ENCODE data around the gene AKIP1.
A peak's percentile ranks its signal among the peaks of the same experiment; 100 is the strongest.
"Not testable (repeated sequence)": the region's sequence is repeated elsewhere in the genome, so short reads cannot be mapped to it uniquely, and the experiment has no call there.

The AKIP1 gene

DNA sequence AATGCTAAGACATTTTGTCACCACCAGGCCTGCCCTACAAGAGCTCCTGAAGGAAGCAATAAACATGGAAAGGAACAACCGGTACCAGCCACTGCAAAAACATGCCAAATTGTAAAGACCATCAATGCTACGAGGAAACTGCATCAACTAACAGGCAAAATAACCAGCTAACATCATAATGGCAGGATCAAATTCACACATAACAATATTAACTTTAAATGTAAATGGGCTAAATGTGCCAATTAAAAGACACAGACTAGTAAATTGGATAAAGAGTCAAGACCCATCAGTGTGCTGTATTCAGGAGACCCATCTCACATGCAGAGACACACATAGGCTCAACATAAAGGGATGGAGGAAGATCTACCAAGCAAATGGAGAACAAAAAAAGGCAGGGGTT is 19.8 kb upstream of the AKIP1 start:
- not testable (repeated sequence) for H3K4me1 ChIP-seq (ENCODE audit: insufficient read depth, low read length); H3K9me3 ChIP-seq (ENCODE audit: low read length); H3K27me3 ChIP-seq (ENCODE audit: insufficient read depth, low read length); H3K36me3 ChIP-seq (ENCODE audit: insufficient read depth, low read length); H3K4me3 ChIP-seq (ENCODE audit: low read length); H2AFZ ChIP-seq (ENCODE audit: low read depth, low read length)

DNA sequence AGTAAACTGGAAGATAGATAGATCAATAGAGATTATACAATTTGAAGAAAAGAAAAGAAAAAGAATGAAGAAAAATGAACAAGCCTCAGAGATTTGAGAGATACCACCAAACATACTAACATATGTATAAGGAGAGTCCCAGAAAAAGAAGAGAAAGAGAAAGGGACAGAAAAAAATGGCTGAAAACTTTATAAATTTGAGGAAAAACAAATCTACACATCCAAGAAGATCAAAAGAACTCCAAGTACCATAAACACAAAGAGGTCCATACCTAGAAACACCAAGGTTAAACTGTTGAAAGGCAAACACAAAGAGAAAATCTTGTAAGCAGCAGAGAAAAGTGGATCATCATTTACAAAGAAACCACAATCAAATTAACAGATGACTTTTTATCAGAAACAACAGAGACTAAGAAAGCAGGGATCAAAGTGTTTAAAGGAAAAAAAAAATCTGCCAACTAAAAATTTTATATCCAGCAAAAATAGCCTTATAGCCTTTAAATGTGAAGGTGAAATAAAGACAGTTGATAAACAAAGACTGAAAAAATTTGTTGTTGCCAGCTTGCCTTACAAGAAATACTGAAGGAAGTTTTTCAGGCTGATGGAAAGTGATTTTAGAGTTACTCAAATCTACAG is 11.8 kb upstream of the AKIP1 start:
- H3K27me3 ChIP-seq (ENCODE audit: insufficient read depth, low read length) = no peaks in the 10 kb centered on the region
- H2AFZ ChIP-seq (ENCODE audit: low read depth, low read length) = no peak overlapping the region
- H3K9me3 ChIP-seq (ENCODE audit: low read length) = peaks cover 2% of the 10 kb centered on the region

DNA sequence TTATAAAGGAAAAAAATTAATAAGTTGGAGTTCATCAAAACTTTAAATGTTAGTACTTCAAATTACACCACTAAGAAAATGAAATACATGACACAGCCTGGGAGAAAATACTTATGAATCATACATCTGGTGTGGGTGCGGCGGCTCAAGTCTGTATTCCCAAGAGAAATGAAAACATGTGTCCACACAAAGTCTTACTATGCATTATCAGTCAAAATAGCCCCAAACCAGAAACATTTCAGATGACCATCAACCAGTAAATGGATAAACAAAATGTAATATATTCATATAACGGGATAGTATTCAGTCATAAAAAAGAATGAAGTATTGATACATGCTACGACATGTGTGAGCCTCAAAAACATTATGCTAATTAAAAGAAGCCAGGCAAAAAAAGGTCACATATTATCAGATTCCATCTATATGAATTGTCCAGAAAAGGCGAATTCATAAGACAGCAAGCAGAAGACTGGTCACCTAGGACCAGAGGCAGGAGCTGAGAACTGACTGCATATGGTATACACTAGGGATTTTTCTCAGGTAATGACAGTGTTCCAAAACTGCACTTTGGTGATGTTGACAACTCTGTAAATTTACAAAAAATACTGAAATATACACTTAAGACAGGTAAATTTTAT is 5.3 kb upstream of the AKIP1 start:
- Histone ChIP-seq H3K36me3 (ENCODE audit: insufficient read depth, low read length) (no peaks in the 10 kb centered on the region), H3K9me3 (ENCODE audit: low read length) (no peaks in the 10 kb centered on the region), H3K27me3 (ENCODE audit: insufficient read depth, low read length) (no peaks in the 10 kb centered on the region), H3K4me1 (ENCODE audit: insufficient read depth, low read length) (peaks cover 5% of the 10 kb centered on the region), H3K4me3 (ENCODE audit: low read length) (no peak overlapping the region), H2AFZ (ENCODE audit: low read depth, low read length) (no peak overlapping the region)

More for the DNA sequence above, 11.8 kb upstream of the AKIP1 start:
- H3K36me3 ChIP-seq (ENCODE audit: insufficient read depth, low read length) = no peaks in the 10 kb centered on the region
- no peak overlapping the region for H3K4me3 ChIP-seq (ENCODE audit: low read length)
- no peaks in the 10 kb centered on the region for H3K4me1 ChIP-seq (ENCODE audit: insufficient read depth, low read length)

DNA sequence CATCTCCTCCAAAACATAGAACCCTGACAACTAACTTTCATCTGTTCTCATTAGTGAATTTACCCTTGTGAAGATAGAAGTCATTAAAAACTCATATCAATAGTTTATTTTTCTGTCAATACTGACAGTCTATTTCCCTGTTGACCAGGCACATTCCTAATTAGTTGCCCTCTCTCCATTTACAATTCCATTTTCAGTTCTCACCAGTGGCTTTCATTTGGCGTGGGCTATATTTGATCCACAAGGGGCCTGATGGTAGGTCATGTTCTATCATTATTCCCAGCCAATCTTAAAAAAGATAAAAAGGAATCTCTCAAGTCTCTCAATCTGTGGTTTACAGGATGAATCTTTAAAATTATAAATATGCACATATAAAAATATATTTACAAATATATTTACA is 3.9 kb upstream of the AKIP1 start:
- no peak overlapping the region for H3K4me3 ChIP-seq (ENCODE audit: low read length)
- H3K36me3 ChIP-seq (ENCODE audit: insufficient read depth, low read length) = no peaks in the 10 kb centered on the region
- no peaks in the 10 kb centered on the region for H3K27me3 ChIP-seq (ENCODE audit: insufficient read depth, low read length)
- no peaks in the 10 kb centered on the region for H3K9me3 ChIP-seq (ENCODE audit: low read length)
- H2AFZ ChIP-seq (ENCODE audit: low read depth, low read length) = no peak overlapping the region
- H3K4me1 ChIP-seq (ENCODE audit: insufficient read depth, low read length) = peaks cover 6% of the 10 kb centered on the region

DNA sequence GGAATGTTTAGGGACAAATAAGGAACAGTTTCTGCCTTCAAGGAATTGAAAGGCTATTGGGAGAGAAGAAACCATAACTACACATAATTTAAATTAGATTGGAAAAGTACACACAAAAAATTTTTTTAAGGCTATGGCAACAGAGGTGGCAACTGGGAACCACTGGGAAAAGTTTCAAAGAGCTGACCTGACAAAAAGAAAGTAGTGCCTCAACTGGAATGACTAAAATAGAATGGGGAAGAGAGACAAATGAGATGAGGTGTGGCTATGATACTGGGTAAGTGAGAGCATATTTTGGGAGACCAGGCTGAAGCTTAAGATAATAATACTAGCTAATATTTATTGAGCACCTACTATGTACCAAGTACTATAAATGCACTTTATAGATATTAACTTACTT is 2.9 kb upstream of the AKIP1 start:
- no peaks in the 10 kb centered on the region for H3K36me3 ChIP-seq (ENCODE audit: insufficient read depth, low read length)
- H2AFZ ChIP-seq (ENCODE audit: low read depth, low read length) = no peak overlapping the region
- no peaks in the 10 kb centered on the region for H3K9me3 ChIP-seq (ENCODE audit: low read length)
- H3K4me3 ChIP-seq (ENCODE audit: low read length) = no peak overlapping the region
- peaks cover 10% of the 10 kb centered on the region for H3K4me1 ChIP-seq (ENCODE audit: insufficient read depth, low read length)
- no peaks in the 10 kb centered on the region for H3K27me3 ChIP-seq (ENCODE audit: insufficient read depth, low read length)

DNA sequence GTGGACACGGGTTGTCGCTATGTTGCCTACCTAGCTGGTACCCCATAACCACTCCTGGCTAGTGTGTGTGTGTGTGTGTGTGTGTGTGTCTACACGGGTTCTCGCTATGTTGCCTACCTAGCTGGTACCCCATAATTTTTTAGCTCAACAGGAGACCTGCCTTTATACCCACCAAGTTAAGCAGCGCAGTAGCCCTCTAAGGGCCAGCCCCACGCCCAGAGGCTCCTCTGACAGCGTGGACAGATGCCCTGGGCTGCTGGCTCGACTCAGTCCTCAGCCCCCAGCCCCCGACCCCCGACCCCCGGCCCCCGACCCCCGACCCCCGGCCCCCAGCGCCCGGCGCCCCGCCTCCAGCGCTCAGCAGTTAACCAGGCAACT is 351 bp upstream of the AKIP1 start:
- Histone ChIP-seq H2AFZ (ENCODE audit: low read depth, low read length) (peak overlapping the region; percentile 68), H3K27me3 (ENCODE audit: insufficient read depth, low read length) (no peaks in the 10 kb centered on the region), H3K9me3 (ENCODE audit: low read length) (no peaks in the 10 kb centered on the region), H3K36me3 (ENCODE audit: insufficient read depth, low read length) (peaks cover 4% of the 10 kb centered on the region), H3K4me3 (ENCODE audit: low read length) (peak overlapping the region; percentile 86), H3K4me1 (ENCODE audit: insufficient read depth, low read length) (peaks cover 10% of the 10 kb centered on the region)

DNA sequence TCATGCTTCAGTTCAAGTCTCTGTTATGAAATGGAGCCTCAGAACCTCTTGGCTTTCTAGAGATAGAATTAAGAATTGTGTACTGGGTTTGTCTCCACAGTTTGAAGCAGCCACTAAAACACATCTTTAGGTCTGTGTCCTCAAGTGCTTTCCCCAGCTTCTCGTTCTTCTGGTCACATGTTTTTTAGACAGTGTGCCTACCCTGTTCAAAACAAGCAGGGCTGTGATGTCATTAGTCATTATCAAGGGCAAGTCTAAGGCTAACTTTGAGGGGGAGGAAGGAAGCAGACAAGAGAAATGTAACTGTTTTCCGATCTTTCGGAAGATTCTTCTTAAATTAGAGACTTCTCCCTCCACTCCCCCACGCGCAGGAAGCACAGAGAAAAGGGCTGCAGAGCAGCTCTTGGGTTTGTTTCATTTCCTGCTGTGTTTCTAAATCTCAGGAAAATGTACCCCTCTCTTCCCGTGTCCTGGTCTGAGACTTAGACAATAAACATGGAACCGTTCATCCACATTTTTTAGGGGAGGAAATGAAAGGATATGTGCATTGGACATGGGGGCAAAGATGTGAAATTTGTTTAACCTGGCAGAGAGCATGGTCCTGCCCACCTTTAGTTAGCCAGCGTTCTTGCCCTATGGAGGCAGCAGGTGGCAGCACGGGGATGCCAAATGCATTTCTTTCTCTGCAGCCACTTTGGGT is 3.1 kb downstream of the AKIP1 start:
- H3K9me3 ChIP-seq (ENCODE audit: low read length) = no peaks in the 10 kb centered on the region
- H3K27me3 ChIP-seq (ENCODE audit: insufficient read depth, low read length) = no peaks in the 10 kb centered on the region
- peaks cover 27% of the 10 kb centered on the region for H3K36me3 ChIP-seq (ENCODE audit: insufficient read depth, low read length)
- H3K4me3 ChIP-seq (ENCODE audit: low read length) = no peak overlapping the region
- no peak overlapping the region for H2AFZ ChIP-seq (ENCODE audit: low read depth, low read length)
- H3K4me1 ChIP-seq (ENCODE audit: insufficient read depth, low read length) = peaks cover 15% of the 10 kb centered on the region

DNA sequence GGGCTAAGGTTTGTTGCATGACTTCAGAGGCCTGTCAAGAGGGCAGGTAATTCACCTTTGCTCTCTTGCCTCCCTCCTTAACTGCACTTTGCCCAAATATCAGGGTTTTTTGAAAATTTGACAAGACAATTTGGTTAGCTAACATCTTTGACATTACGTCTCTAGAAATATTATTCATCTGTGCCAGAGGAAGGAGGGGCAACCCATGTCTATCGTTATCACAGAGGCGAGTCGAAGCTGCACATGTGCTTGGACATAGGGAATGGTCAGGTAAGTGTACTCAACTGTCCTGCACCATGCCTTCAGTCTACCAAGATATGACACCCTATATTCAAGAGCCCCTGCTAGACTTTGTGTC is 3.7 kb downstream of the AKIP1 start:
- Histone ChIP-seq H3K36me3 (ENCODE audit: insufficient read depth, low read length) (peaks cover 30% of the 10 kb centered on the region), H3K4me1 (ENCODE audit: insufficient read depth, low read length) (peaks cover 15% of the 10 kb centered on the region), H2AFZ (ENCODE audit: low read depth, low read length) (no peak overlapping the region), H3K27me3 (ENCODE audit: insufficient read depth, low read length) (no peaks in the 10 kb centered on the region), H3K9me3 (ENCODE audit: low read length) (no peaks in the 10 kb centered on the region), H3K4me3 (ENCODE audit: low read length) (no peak overlapping the region)

DNA sequence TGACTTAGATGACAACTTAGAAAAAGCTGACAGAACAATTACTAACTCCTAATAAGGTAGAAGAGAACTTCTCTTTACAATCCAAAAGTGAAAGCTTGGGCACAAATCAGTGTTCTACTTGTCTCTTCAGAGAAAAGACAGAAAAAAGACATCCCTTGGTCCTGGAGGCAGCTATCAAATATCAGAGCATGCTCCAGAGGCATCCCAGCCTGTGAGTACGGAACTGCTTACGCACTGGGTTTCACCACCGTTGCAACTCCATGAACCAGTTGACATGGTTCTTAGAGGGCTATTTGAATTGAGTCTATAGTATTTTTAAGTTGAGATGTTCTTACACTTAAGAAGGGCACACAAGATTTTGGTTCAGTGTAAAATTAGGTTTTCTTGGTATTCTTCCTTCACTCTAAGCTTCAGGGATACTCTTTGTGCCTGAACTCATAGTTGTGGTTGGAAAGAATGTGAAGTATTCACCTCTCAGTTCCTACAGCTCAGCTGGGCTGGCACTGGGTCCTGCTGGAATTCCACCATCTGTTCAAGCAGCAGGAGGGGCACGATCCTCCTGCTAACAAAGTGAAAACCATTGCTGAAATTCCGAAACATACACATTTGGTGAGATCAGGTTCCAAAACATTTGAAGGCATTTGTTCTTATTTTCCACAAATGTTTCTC is 6.3 kb downstream of the AKIP1 start:
- Histone ChIP-seq H3K36me3 (ENCODE audit: insufficient read depth, low read length) (peaks cover 47% of the 10 kb centered on the region), H3K4me3 (ENCODE audit: low read length) (no peak overlapping the region), H3K9me3 (ENCODE audit: low read length) (no peaks in the 10 kb centered on the region)

DNA sequence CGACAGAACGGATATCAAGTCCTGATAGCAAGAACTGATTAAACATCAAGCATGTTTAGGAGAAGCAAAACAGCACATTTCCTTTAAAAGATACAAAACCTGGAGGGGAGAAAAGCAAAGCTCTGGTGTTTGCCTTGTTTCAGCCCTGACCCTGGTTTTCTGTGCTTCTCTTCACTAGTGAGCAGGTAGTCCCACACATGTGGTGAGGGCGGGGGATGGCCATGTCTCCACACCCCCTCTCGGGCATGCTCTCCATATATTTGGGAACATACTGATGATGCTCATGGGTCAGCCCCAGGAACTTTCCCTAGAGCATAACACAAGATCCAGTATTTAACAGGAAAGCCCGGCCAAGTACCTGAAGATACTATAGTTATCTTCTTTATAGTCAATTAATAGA is 11.7 kb downstream of the AKIP1 start:
- Histone ChIP-seq H3K4me3 (ENCODE audit: low read length) (no peak overlapping the region), H2AFZ (ENCODE audit: low read depth, low read length) (no peak overlapping the region), H3K9me3 (ENCODE audit: low read length) (no peaks in the 10 kb centered on the region), H3K4me1 (ENCODE audit: insufficient read depth, low read length) (no peaks in the 10 kb centered on the region), H3K36me3 (ENCODE audit: insufficient read depth, low read length) (peaks cover 38% of the 10 kb centered on the region), H3K27me3 (ENCODE audit: insufficient read depth, low read length) (no peaks in the 10 kb centered on the region)

More for the DNA sequence above, 6.3 kb downstream of the AKIP1 start:
- H3K27me3 ChIP-seq (ENCODE audit: insufficient read depth, low read length) = no peaks in the 10 kb centered on the region
- H3K4me1 ChIP-seq (ENCODE audit: insufficient read depth, low read length) = peaks cover 7% of the 10 kb centered on the region
- H2AFZ ChIP-seq (ENCODE audit: low read depth, low read length) = no peak overlapping the region

DNA sequence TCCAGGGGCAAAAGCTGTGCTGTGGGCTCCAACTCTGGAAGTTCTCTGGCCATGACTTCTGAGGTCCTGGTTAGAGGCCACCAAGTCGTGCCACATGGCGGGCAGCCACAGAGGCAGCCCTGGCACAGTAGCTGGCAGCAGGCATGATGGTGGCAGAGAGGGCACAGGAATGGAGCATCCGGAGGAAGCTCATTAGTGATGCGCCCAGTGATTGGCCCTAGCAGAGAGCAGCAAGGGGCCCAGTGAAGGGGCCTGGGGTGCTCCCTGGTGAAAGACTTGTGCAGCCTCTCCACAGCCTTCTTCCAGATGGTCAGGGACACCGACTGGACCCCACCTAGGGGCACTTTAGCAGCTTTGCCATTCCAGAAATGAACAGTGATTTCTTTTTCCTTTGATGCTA is 14.7 kb downstream of the AKIP1 start:
- no peaks in the 10 kb centered on the region for H3K9me3 ChIP-seq (ENCODE audit: low read length)

DNA sequence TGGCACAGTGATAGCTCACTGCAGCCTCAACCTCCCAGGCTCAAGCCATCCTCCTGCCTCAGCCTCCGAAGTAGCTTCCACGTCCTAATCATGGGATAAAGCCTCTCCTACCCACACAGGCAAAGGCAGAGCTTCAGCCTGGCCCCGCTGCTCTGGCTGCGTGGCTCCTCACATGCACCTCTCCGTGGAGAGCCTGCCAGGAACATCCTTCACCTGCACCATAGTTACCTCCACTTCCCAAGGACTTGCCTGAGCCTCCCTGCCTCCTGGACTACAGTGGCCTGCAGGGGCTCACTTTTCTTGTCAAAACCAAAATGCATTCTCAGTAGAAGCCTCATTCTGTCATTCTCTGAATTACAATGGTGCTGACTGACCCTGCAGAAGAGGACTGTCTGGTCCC is 15.2 kb downstream of the AKIP1 start:
- Histone ChIP-seq H3K27me3 (ENCODE audit: insufficient read depth, low read length) (no peaks in the 10 kb centered on the region), H3K9me3 (ENCODE audit: low read length) (no peaks in the 10 kb centered on the region), H2AFZ (ENCODE audit: low read depth, low read length) (no peak overlapping the region), H3K36me3 (ENCODE audit: insufficient read depth, low read length) (peaks cover 15% of the 10 kb centered on the region), H3K4me3 (ENCODE audit: low read length) (no peak overlapping the region), H3K4me1 (ENCODE audit: insufficient read depth, low read length) (no peaks in the 10 kb centered on the region)

More for the DNA sequence above, 14.7 kb downstream of the AKIP1 start:
- Histone ChIP-seq H3K4me1 (ENCODE audit: insufficient read depth, low read length) (no peaks in the 10 kb centered on the region), H3K4me3 (ENCODE audit: low read length) (no peak overlapping the region), H3K27me3 (ENCODE audit: insufficient read depth, low read length) (no peaks in the 10 kb centered on the region), H2AFZ (ENCODE audit: low read depth, low read length) (no peak overlapping the region), H3K36me3 (ENCODE audit: insufficient read depth, low read length) (peaks cover 18% of the 10 kb centered on the region)

DNA sequence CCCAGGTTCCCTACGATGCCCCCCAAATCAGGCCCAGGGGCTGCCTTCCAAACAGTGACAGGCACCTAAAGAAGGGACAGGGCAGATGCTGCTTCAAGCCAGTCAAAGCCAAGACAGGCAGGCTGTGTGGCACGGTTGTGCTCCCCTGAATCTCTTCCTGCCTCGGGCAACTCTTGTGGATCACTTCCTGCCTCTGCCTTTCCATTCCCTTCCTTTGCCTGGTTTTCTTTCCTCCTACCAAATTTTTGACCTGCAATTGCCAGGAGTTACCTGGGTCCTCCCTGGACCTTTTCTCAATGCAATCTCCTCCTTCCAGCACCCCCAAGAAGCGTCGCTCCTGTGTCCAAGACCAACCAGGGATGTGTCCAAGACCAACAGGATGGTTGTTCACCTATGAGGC is 16.2 kb downstream of the AKIP1 start:
- Histone ChIP-seq H3K4me1 (ENCODE audit: insufficient read depth, low read length) (no peaks in the 10 kb centered on the region), H3K27me3 (ENCODE audit: insufficient read depth, low read length) (no peaks in the 10 kb centered on the region), H3K36me3 (ENCODE audit: insufficient read depth, low read length) (peaks cover 10% of the 10 kb centered on the region), H3K9me3 (ENCODE audit: low read length) (no peaks in the 10 kb centered on the region), H2AFZ (ENCODE audit: low read depth, low read length) (no peak overlapping the region), H3K4me3 (ENCODE audit: low read length) (no peak overlapping the region)

Measured in neuron (in vitro differentiated cells).